ENCODE results near the gene B3GAT1. TPM values are rescaled to one million over a fixed set of nuclear protein-coding genes. Genes with fewer than 3 reads are reported as not detected.

The B3GAT1 gene
- total RNA-seq, 1 experiment from 2014 or later, result 34.3 TPM

DNA sequence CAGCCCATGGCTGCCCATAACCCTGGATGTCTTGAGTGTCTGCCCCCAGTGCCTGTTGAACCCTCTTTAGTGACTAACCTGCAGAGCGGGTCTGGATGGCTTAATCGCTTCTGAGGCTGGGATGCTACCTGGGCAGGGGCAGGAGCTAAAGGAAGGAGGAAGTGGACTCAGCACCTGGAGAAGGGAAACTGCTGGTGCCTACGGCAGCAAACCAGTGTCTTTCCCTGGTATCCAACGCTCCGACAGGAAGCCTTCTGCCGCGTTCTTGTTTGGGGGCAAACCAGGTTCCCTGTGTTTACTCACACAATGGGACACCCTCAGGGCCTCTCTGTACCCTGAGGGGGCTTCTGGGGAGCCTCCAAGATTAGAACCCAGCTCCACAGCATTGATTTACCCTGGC is 38.1 kb upstream of the B3GAT1 start:
- Histone ChIP-seq H3K4me1 (ENCODE audit: insufficient read depth, low read length) (no peaks in the 10 kb centered on the region), H3T11ph (ENCODE audit: low read length) (no peak overlapping the region), H3K56ac (ENCODE audit: insufficient read length, low read depth, low read length) (no peak overlapping the region), H2BK5ac (ENCODE audit: insufficient read length, low read length) (no peak overlapping the region), H2BK120ac (ENCODE audit: low read depth, low read length, poor library complexity, severe bottlenecking) (no peak overlapping the region), H3K27me3 (ENCODE audit: insufficient read depth, low read length) (no peaks in the 10 kb centered on the region), H3K27ac (ENCODE audit: insufficient read length, low read depth, low read length) (no peak overlapping the region), H3K9ac (ENCODE audit: extremely low read depth, insufficient read length, low read length) (no peak overlapping the region), H2BK12ac (ENCODE audit: insufficient read length, low read depth, low read length) (no peak overlapping the region), H4K91ac (ENCODE audit: insufficient read length, low read depth, low read length) (no peak overlapping the region), H2AFZ (ENCODE audit: low read length) (no peak overlapping the region), H3K18ac (ENCODE audit: insufficient read length, low read depth, low read length) (no peak overlapping the region), H2BK20ac (ENCODE audit: low read depth, low read length, poor library complexity, severe bottlenecking) (no peak overlapping the region), H2AK5ac (ENCODE audit: insufficient read length, low read length) (no peak overlapping the region), H2BK15ac (ENCODE audit: low read depth, low read length) (no peak overlapping the region), H3K79me2 (ENCODE audit: insufficient read depth, low read length) (no peaks in the 10 kb centered on the region), H3K23me2 (ENCODE audit: insufficient read length, low read depth, low read length, poor library complexity, severe bottlenecking) (no peaks in the 10 kb centered on the region), H4K5ac (ENCODE audit: insufficient read length, low read depth, low read length) (no peak overlapping the region), H3K23ac (ENCODE audit: insufficient read length, low read depth, low read length) (no peak overlapping the region), H3K79me1 (ENCODE audit: insufficient read depth, low read depth, low read length, poor library complexity, severe bottlenecking) (no peaks in the 10 kb centered on the region), H3K4me2 (ENCODE audit: insufficient read depth, insufficient read length, low read length) (no peak overlapping the region), H3K4ac (ENCODE audit: low read depth, low read length) (no peak overlapping the region), H3K9me3 (ENCODE audit: control insufficient read depth, low read depth, low read length) (no peaks in the 10 kb centered on the region), H3K14ac (ENCODE audit: insufficient read depth, low read length) (no peak overlapping the region), H4K8ac (replicated peaks; ENCODE audit: insufficient read length, low read depth, low read length) (no peak overlapping the region), H4K20me1 (ENCODE audit: control insufficient read depth, insufficient read depth, insufficient read length) (no peaks in the 10 kb centered on the region)
- no peak overlapping the region for H3K27ac Mint-ChIP-seq
- H3K36me3 Mint-ChIP-seq (ENCODE audit: insufficient read depth in 1 of 3, low read depth in 3 of 3), result no peaks in the 10 kb centered on the region
- peaks cover 17% of the 10 kb centered on the region for H3K27me3 Mint-ChIP-seq (ENCODE audit: low read depth)
- no peak for TF ChIP-seq CTCF (conservative IDR thresholded peaks at IDR 0.05)
- H3K4me3 Mint-ChIP-seq, result no peak overlapping the region
- WGBS (ENCODE audit: extremely low coverage, insufficient read length, low lambda C conversion rate), result no CpG with 5 or more reads among the region's 7 CpGs
- H3K9me3 Mint-ChIP-seq, result no peaks in the 10 kb centered on the region; a peak in 2 of 5 replicates
- DNase-seq, result no peak
- peaks cover 0 to 7% of the 10 kb centered on the region in 2 experiments; a peak in 1 of 4 replicates for H3K4me1 Mint-ChIP-seq
